Thoracic aorta (tissue), 2 donors: ENCODE measurements around the gene LYVE1. TPM values are rescaled to one million over a fixed set of nuclear protein-coding genes. Genes with fewer than 3 reads are reported as not detected.

Source experiments
- ATAC-seq: fragments of 150-250 bp; one replicate; pipeline ENCODE4 v1.8.0; 2017; ENCODE audit warnings: low read depth; ENCODE audit not compliant: insufficient number of reproducible peaks, low FRiP score
- DNase-seq: peaks from one replicate; pipeline ENCODE4 v3.0.0-alpha.2; 2020; ENCODE audit warnings: low spot score
- H3K27ac ChIP-seq, 2 donors: fragments of 200-600 bp; sonication (generic); 1 replicate in 1 of 2; 2 replicates in 1 of 2; pipeline ENCODE4 v1.5.1; 2016; ENCODE audit warnings: mild to moderate bottlenecking in 2 of 2, moderate library complexity in 2 of 2
- H3K27me3 ChIP-seq: fragments of 200-600 bp; sonication (generic); replicated peaks from 2 replicates; pipeline ENCODE4 v1.6.0; 2016; ENCODE audit warnings: mild to moderate bottlenecking; ENCODE audit not compliant: insufficient read depth
- H3K36me3 ChIP-seq: fragments of 200-600 bp; sonication (generic); one replicate; pipeline ENCODE4 v1.5.1; 2016
- H3K4me1 ChIP-seq, 2 donors: fragments of 200-600 bp; sonication (generic); 1 replicate in 1 of 2; 2 replicates in 1 of 2; pipeline versions ENCODE4 v1.5.1 to v1.6.0; 2016; ENCODE audit warnings: low read depth in 2 of 2, mild to moderate bottlenecking in 1 of 2; ENCODE audit not compliant: control insufficient read depth in 1 of 2
- H3K4me3 ChIP-seq: fragments of 200-600 bp; sonication (generic); 2 replicates; pipeline ENCODE4 v1.5.1; 2016; ENCODE audit warnings: mild to moderate bottlenecking
- H3K9me3 ChIP-seq: fragments of 200-600 bp; sonication (generic); 2 replicates; pipeline ENCODE4 v1.5.1; 2016
- total RNA-seq, 2 donors: library from RNA; depleted of rRNA; stranded (reverse); fragments of >200 nt; gene quantifications; one replicate each; pipeline versions ENCODE4 v1.1.0 to v1.2.3, GENCODE V29; 2016
- TF ChIP-seq, protein P1 (sequence below): fragments of 200-600 bp; sonication (generic); IDR thresholded peaks from one replicate; pipeline ENCODE4 v1.5.1; 2019; ENCODE audit warnings: antibody characterized with exemption

The LYVE1 gene
- total RNA-seq, 2 donors from 2014 or later: 81.5 to 121 TPM

DNA sequence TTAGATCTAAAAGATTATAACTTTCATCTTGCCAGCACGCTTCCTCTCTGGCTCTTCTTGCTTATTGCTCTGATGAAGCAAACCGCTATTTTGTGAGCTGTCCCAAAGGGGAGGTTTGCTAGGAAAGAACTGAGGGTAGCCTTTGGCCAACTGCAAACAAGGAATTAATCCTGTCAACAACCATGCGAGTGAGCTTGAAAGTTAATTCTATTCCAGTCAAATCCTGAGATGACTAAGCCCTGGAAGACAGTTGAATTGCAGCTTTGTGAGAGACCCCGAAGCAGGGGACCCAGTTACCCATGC is 17.2 kb downstream of the LYVE1 start:
- Histone ChIP-seq H3K27me3 (no peaks in the 10 kb centered on the region), H3K27ac (no peak overlapping the region), H3K36me3 (no peaks in the 10 kb centered on the region), H3K4me3 (no peak overlapping the region), H3K4me1 (no peaks in the 10 kb centered on the region), H3K9me3 (peaks cover 3% of the 10 kb centered on the region)
- no peak for DNase-seq
- TF ChIP-seq, protein P1, sequence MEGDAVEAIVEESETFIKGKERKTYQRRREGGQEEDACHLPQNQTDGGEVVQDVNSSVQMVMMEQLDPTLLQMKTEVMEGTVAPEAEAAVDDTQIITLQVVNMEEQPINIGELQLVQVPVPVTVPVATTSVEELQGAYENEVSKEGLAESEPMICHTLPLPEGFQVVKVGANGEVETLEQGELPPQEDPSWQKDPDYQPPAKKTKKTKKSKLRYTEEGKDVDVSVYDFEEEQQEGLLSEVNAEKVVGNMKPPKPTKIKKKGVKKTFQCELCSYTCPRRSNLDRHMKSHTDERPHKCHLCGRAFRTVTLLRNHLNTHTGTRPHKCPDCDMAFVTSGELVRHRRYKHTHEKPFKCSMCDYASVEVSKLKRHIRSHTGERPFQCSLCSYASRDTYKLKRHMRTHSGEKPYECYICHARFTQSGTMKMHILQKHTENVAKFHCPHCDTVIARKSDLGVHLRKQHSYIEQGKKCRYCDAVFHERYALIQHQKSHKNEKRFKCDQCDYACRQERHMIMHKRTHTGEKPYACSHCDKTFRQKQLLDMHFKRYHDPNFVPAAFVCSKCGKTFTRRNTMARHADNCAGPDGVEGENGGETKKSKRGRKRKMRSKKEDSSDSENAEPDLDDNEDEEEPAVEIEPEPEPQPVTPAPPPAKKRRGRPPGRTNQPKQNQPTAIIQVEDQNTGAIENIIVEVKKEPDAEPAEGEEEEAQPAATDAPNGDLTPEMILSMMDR: no peak
- no peak for ATAC-seq

DNA sequence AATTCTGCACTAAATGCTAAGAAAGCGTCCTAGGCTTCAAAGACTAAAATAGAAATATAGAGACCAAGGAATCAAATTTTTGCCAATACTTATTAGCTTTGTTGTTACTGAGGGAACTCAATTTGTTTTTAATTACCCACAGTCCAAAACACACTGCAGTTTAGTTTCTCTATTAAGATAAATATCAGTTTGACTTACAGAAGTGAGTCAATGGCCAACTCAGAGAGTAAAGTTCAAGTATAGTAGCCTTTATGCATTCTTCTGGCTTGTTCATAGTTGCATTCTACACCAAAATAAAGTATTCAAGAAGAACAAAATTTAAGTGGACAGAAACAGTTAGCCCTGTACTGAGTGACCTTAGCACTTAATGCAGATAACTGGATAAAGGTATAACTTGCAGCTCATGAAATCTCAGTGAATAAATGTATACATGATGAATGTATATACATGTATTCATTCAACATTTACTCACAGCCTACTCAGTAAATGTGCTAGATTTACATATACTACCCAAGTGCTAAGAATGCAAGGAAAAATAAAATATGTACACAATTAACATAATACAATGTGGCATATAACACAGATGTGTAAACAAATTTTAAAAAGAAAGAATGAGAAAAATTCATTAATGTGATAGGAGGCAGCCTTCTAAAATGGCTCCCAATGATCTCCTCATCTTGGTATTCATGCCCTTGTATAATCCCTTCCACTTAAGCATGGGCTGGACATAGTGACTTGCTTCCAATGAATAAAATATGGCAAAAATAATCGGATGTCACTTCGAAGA is 17.8 kb downstream of the LYVE1 start:
- Histone ChIP-seq H3K36me3 (no peaks in the 10 kb centered on the region), H3K4me1 (no peaks in the 10 kb centered on the region), H3K27me3 (no peaks in the 10 kb centered on the region), H3K4me3 (no peak overlapping the region), H3K9me3 (peaks cover 3% of the 10 kb centered on the region), H3K27ac (no peak overlapping the region)
- DNase-seq (no peak), ATAC-seq (no peak)
- TF ChIP-seq, protein P1: no peak

DNA sequence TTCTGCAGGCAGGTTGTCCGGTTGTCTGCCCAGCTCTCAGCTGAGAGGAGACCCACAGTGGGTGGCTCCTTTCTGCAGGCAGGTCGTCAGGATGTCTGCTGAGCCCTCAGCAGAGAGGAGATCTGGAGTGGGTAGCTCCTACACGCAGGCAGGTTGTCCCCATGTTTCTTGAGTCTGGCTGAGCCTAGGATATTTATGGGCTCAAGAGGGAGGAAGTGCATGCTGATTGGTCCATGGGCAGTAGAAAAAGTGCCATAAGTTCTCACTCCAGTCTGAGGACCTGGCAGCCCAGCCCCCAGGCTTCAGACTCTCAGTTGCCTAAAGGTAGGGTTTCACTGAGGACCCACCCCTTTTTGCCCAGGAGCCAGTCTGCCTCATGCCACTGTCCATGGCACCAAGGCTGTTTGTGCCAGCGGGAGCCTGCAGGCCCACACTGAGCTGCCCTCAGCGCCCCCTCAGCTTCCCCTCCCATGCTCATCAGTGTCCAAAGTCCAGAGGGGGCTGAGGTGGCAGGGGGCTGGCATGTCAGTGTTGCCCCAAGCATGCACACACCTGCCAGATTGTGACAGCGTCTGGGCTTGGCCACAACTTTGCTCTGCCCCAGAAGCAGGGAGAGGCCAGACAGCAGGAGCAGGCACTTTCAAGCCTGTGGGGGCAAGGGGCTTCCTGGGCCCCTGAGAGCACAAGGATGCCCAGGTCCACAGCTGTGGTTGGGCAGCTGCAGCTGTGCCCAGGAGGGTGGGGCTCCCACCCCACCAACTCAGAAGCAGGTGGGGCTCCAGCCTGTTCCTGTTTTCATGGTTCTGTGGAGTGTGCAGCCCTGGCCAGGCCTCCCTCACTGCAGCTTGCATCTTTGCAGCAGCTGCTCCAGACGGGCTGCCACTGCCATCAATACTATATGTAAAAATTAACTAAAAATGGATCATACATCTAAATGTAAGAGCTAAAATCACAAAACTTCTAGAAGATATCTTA is 23.7 kb downstream of the LYVE1 start:
- no peak overlapping the region for H3K4me3 ChIP-seq
- peaks cover 1 to 4% of the 10 kb centered on the region in 2 donors for H3K4me1 ChIP-seq
- DNase-seq (no peak), ATAC-seq (no peak)
- H3K27me3 ChIP-seq: no peaks in the 10 kb centered on the region
- H3K27ac ChIP-seq: no peak overlapping the region
- no peaks in the 10 kb centered on the region for H3K9me3 ChIP-seq
- TF ChIP-seq, protein P1: no peak
- H3K36me3 ChIP-seq: no peaks in the 10 kb centered on the region

DNA sequence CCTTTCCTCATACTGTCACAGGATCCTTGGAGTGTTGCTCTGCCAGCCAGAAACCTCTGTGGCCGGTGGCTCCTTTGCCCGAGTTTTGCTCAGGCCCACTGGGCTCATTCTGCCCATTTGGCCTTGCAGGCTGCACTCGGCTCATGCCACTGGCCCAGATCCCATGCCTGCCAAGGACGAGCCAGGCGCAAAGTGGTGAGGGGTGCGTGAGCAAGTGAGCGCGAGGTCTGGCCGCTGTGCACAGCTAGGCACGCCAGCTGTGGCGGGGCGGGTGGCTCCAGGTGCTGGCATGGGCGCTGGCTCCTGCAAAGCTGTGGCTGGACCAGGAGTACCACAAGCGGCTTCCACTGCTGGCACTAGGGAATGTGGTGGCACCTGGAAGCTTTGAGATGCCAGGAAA is 24.7 kb downstream of the LYVE1 start:
- ATAC-seq (no peak), DNase-seq (no peak)

More for the DNA sequence above, 24.7 kb downstream of the LYVE1 start:
- no peak overlapping the region for H3K4me3 ChIP-seq
- H3K9me3 ChIP-seq: no peaks in the 10 kb centered on the region
- H3K36me3 ChIP-seq: no peaks in the 10 kb centered on the region
- no peak overlapping the region for H3K27ac ChIP-seq
- TF ChIP-seq, protein P1: no peak
- peaks cover 2 to 12% of the 10 kb centered on the region in 2 donors for H3K4me1 ChIP-seq
- H3K27me3 ChIP-seq: no peaks in the 10 kb centered on the region
